Astrocyte of the cerebellum (primary cell): ENCODE results near the gene DUT.
A peak's percentile ranks its signal among the peaks of the same experiment; 100 is the strongest.

Experiments
- DNase-seq: peaks from one replicate; pipeline ENCODE4 v3.0.0-alpha.2; 2011; ENCODE audit warnings: low read depth
- H3K4me3 ChIP-seq: 2 replicates; pipeline ENCODE4 v1.5.1; 2011; ENCODE audit warnings: mild to moderate bottlenecking, low read depth, low read length, moderate library complexity
- CTCF ChIP-seq: IDR thresholded peaks from 2 replicates; pipeline ENCODE4 v1.5.1; 2012; ENCODE audit warnings: low read length, low read depth, moderate library complexity, mild to moderate bottlenecking; ENCODE audit errors: missing control alignments
- in situ Hi-C: cut with HindIII; loops from 2 replicates; pipeline ENCODE4 v1.10.0; 2017; ENCODE audit warnings: low sequenced_read_pairs

Gene DUT

DNA sequence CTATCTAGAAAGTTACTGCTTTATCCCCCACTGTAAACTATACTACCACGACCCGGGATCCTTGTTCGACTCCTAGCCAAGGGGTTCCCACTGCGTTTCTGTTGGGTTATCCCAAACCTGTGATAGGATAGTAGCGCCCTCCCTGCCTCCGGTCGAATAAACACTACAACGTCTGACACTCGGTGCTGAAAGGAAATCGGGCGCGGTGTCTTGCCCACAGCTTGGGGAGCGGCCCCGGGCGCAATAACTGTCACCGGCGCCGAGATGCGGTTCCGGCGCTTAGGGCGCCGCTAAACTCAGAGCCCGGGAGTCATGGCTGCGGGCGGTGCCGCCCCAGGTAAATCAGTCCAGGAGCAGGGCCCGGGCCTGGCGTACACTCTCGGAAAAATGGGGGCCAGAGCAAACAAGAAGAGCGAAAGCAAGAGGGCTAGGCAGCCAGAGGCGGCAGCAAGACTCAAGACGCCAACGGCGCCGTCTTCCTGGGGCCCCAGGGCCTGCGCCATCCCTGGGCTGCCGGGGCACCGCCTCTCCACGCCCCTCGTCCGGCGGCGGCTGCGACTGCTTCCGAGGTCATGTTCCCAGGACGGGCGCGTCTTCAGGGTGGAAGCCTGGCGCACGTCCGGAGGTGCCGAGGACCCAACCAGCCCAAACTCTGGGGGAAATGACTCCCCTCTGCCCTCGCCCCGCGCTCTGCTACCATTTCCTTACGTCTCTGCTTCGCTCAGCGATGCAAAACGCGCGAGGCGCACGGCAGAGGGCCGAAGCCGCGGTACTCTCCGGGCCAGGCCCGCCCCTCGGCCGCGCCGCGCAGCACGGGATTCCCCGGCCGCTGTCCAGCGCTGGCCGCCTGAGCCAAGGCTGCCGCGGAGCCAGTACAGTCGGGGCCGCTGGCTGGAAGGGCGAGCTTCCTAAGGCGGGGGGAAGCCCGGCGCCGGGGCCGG, at the start of gene DUT:
DUT (plus strand) TSS at position 575 of the 941 bp plus-strand sequence; CDS start at position 662, 87 bp downstream.
- no peak for TF ChIP-seq CTCF
- in situ Hi-C loops = no loop called here
- DNase-seq = peak; percentile 32
- peak within 1 kb of the TSS; percentile 77 for H3K4me3 ChIP-seq

DNA sequence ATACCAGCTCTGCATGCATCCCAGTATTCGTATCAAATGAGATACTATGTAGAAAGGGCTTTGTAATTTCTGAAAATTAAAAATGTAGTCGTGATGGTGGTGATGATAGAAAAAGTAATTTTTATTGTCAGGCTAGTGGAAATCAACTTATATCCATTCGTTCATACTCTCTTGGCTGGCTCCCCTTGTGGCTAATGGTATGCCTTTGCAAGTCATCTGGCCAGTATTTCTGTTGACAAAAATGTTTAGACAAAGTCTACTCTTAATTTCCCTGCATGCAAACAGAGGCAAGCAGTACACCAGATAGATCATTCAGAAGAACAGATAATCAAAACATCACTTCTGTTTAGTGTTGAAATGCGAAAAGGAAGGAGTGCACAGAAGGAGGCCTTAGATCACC, 49.6 kb upstream of the DUT start:
- in situ Hi-C loops = loop anchor here (25.0 kb wide), 2 partner anchors 569 to 1094 kb away; partner anchors contain the start of gene SEMA6D
- no peak overlapping the region for H3K4me3 ChIP-seq
- no peak for DNase-seq
- peak; percentile 30 for TF ChIP-seq CTCF

DNA sequence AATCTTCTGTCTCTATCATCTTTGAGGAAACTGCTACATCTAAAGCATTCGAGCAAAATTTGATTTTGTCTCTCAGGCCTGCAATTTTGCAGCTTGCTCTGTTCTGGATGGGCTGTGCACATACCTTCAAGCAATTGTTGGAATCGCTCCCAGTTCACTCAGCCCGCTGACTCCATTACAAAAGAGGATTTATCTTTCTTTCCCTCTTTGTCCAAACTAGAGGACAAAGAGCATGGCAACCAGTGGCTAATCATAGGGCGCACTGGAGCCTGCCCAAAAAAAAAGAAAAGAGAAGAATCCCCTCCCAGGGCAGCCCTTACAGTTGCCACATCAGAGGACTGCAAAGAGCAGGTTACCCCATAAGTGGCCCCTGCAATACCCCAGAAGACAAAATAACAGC, 49.0 kb upstream of the DUT start:
- no peak for TF ChIP-seq CTCF
- H3K4me3 ChIP-seq = no peak overlapping the region
- DNase-seq = peak; percentile 29
- in situ Hi-C loops = loop anchor here (25.0 kb wide), 2 partner anchors 570 to 1095 kb away; partner anchors contain the start of gene SEMA6D

GRCh38 chr15:48283396-48284145, 47.7 kb upstream of the DUT start:
- H3K4me3 ChIP-seq = no peak overlapping the region
- in situ Hi-C loops = loop anchor here (25.0 kb wide), 2 partner anchors 571 to 1096 kb away; partner anchors contain the start of gene SEMA6D
- no peak for TF ChIP-seq CTCF
- DNase-seq = no peak

DNA sequence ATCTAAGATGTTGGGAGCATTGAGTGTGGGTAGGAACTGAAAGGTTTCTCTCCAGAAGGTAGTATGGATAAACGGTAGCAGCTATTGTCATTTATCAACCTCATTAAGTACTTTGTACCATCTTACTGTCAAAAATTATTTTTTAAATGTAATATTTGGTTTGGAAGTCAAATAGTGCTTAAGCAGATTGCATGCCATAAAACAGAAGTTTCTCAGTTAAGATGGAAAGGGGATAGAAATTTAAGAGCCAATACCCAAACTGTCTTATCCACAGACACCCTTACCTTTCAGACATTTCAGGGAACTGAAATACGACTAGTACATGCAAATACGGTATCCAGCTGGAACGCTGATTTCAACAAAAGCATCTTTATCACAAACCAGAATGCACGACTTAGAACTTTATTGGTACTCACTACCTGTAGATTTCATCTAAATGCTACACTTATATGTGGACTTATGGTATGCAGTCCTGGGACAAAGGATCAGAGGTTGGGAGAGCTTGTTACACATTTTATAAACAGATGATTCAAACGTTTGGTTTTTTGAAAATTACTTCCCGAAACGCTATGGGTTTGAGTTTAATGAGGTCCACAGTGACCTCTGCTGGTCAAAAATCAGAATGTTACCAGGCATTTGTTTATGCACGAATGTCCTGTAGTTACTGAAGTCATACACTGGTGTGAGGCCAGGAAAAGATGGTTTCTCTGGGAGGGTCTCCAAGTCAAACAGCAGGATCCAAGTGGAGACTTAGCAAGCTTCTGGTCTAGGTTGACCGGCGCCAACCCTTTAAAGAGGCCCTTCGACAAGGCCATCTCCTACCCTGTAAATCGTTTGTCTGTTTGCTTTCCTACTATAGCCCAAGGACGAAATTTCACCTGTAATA, 45.7 kb upstream of the DUT start:
- no peak overlapping the region for H3K4me3 ChIP-seq
- peak; percentile 62 for TF ChIP-seq CTCF
- in situ Hi-C loops = loop anchor here (25.0 kb wide), 2 partner anchors 573 to 1098 kb away; partner anchors contain the start of gene SEMA6D
- DNase-seq = peak; percentile 97
